Uterus (tissue), 2 donors: Measurements from ENCODE around the gene SHROOM2.

Experiments used
- POLR2A ChIP-seq, 2 donors: fragments of 450-650 bp; IDR thresholded peaks; one replicate each; pipeline ENCODE4 v1.6.1; 2016; ENCODE audit warnings: antibody characterized with exemption in 2 of 2, mild to moderate bottlenecking in 1 of 2, moderate library complexity in 1 of 2
- TF ChIP-seq, protein P1 (sequence below), 4 experiments: fragments of 200-600 bp in 2 of 4; fragments of 450-650 bp in 2 of 4; sonication (generic) in 2 of 4; IDR thresholded peaks; one replicate each; pipeline ENCODE4 v1.5.1; 2016 to 2019; ENCODE audit warnings: antibody characterized with exemption in 4 of 4, mild to moderate bottlenecking in 2 of 4, moderate library complexity in 1 of 4

- TF ChIP-seq, protein P1, sequence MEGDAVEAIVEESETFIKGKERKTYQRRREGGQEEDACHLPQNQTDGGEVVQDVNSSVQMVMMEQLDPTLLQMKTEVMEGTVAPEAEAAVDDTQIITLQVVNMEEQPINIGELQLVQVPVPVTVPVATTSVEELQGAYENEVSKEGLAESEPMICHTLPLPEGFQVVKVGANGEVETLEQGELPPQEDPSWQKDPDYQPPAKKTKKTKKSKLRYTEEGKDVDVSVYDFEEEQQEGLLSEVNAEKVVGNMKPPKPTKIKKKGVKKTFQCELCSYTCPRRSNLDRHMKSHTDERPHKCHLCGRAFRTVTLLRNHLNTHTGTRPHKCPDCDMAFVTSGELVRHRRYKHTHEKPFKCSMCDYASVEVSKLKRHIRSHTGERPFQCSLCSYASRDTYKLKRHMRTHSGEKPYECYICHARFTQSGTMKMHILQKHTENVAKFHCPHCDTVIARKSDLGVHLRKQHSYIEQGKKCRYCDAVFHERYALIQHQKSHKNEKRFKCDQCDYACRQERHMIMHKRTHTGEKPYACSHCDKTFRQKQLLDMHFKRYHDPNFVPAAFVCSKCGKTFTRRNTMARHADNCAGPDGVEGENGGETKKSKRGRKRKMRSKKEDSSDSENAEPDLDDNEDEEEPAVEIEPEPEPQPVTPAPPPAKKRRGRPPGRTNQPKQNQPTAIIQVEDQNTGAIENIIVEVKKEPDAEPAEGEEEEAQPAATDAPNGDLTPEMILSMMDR (IDR thresholded peaks at IDR 0.05) = no peak
- TF ChIP-seq POLR2A (IDR thresholded peaks at IDR 0.05) = no peak
These were observed 85.6 kb downstream of the SHROOM2 start for GRCh38 chrX:9871701-9872268.
